SU-DHL-6 (cell line): Measurements from ENCODE around the gene HAO1.

Experiments used
- H2AFZ ChIP-seq: fragments of 200-600 bp; sonication (generic); 2 replicates; pipeline ENCODE4 v1.6.1; 2014; ENCODE audit warnings: low read depth, mild to moderate bottlenecking, moderate library complexity, mixed read lengths, antibody characterized with exemption, low read length; ENCODE audit not compliant: severe bottlenecking
- H3F3A ChIP-seq: fragments of 200-600 bp; shearing (Covaris generic); 2 replicates; pipeline ENCODE4 v1.6.0; 2016; ENCODE audit warnings: antibody characterized with exemption, mild to moderate bottlenecking; ENCODE audit not compliant: insufficient read depth
- H3K27ac ChIP-seq: fragments of 200-600 bp; sonication (generic); 2 replicates; pipeline ENCODE4 v1.5.1; 2016; ENCODE audit warnings: low read depth, mild to moderate bottlenecking, low read length, moderate library complexity, mixed read lengths
- H3K27me3 ChIP-seq: fragments of 200-600 bp; sonication (generic), shearing (Covaris generic); 2 replicates; pipeline ENCODE4 v1.6.0; 2014; ENCODE audit warnings: mild to moderate bottlenecking, low read length
- H3K36me3 ChIP-seq: fragments of 200-600 bp; sonication (generic); 2 replicates; pipeline ENCODE4 v1.6.1; 2014; ENCODE audit warnings: mild to moderate bottlenecking, low read length, mixed read lengths
- H3K4me2 ChIP-seq: fragments of 300-600, 200-600 bp; shearing (Covaris generic), sonication (generic); 2 replicates; pipeline ENCODE4 v1.6.0; 2014; ENCODE audit warnings: low read length, low read depth, mild to moderate bottlenecking; ENCODE audit not compliant: poor library complexity, severe bottlenecking
- H3K4me3 ChIP-seq: fragments of 200-600 bp; sonication (generic); 2 replicates; pipeline ENCODE4 v1.5.1; 2014; ENCODE audit warnings: antibody characterized with exemption, low read length, mild to moderate bottlenecking, mixed read lengths; ENCODE audit not compliant: insufficient read depth, poor library complexity, severe bottlenecking
- H3K79me2 ChIP-seq: fragments of 200-600 bp; sonication (generic); 2 replicates; pipeline ENCODE4 v1.6.1; 2014; ENCODE audit warnings: mild to moderate bottlenecking, low read length, moderate library complexity; ENCODE audit not compliant: insufficient read depth
- H3K9ac ChIP-seq: fragments of 200-600 bp; sonication (generic); 2 replicates; pipeline ENCODE4 v1.7.0; 2014; ENCODE audit warnings: mild to moderate bottlenecking, low read length
- H3K9me2 ChIP-seq: fragments of 200-600 bp; sonication (generic); replicated peaks from 2 replicates; pipeline ENCODE4 v1.6.1; 2014; ENCODE audit warnings: low read length; ENCODE audit not compliant: insufficient read depth
- H3K9me3 ChIP-seq: fragments of 200-600 bp; sonication (generic); 2 replicates; pipeline ENCODE4 v1.6.1; 2014; ENCODE audit warnings: low read length, mixed read lengths; ENCODE audit not compliant: insufficient read depth
- H4K20me1 ChIP-seq: fragments of 200-600 bp; sonication (generic); 2 replicates; pipeline ENCODE4 v1.6.1; 2014; ENCODE audit warnings: low read depth, mild to moderate bottlenecking, antibody characterized with exemption, low read length, moderate library complexity, mixed read lengths
- EZH2phosphoT487 ChIP-seq: fragments of 200-600 bp; sonication (generic), shearing (Covaris generic); conservative IDR thresholded peaks from 2 replicates; pipeline ENCODE4 v1.6.1; 2018; ENCODE audit warnings: mild to moderate bottlenecking, antibody characterized with exemption, low read length, moderate library complexity, mixed read lengths
- TF ChIP-seq, protein P1 (sequence below): fragments of 200-600 bp; sonication (generic); IDR thresholded peaks from one replicate; pipeline ENCODE4 v1.5.1; 2017; ENCODE audit warnings: antibody characterized with exemption, mild to moderate bottlenecking, low read length, moderate library complexity; ENCODE audit not compliant: insufficient read depth, poor library complexity, severe bottlenecking

Gene HAO1

GRCh38 chr20:7916648-7917047 is 23.6 kb downstream of the HAO1 start:
- Histone ChIP-seq H3F3A (no peaks in the 10 kb centered on the region), H3K36me3 (no peaks in the 10 kb centered on the region), H3K79me2 (no peaks in the 10 kb centered on the region), H2AFZ (no peak overlapping the region), H3K27me3 (no peaks in the 10 kb centered on the region), H4K20me1 (no peaks in the 10 kb centered on the region), H3K9me2 (no peaks in the 10 kb centered on the region), H3K27ac (no peak overlapping the region), H3K4me3 (no peak overlapping the region), H3K9ac (no peak overlapping the region), H3K9me3 (no peaks in the 10 kb centered on the region), H3K4me2 (no peak overlapping the region)
- no peak for TF ChIP-seq EZH2phosphoT487
- TF ChIP-seq, protein P1, sequence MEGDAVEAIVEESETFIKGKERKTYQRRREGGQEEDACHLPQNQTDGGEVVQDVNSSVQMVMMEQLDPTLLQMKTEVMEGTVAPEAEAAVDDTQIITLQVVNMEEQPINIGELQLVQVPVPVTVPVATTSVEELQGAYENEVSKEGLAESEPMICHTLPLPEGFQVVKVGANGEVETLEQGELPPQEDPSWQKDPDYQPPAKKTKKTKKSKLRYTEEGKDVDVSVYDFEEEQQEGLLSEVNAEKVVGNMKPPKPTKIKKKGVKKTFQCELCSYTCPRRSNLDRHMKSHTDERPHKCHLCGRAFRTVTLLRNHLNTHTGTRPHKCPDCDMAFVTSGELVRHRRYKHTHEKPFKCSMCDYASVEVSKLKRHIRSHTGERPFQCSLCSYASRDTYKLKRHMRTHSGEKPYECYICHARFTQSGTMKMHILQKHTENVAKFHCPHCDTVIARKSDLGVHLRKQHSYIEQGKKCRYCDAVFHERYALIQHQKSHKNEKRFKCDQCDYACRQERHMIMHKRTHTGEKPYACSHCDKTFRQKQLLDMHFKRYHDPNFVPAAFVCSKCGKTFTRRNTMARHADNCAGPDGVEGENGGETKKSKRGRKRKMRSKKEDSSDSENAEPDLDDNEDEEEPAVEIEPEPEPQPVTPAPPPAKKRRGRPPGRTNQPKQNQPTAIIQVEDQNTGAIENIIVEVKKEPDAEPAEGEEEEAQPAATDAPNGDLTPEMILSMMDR = no peak

GRCh38 chr20:7912551-7912950 is 27.7 kb downstream of the HAO1 start:
- Histone ChIP-seq H3K4me3 (no peak overlapping the region), H2AFZ (no peak overlapping the region), H3K27ac (no peak overlapping the region), H3K9me3 (no peaks in the 10 kb centered on the region), H4K20me1 (no peaks in the 10 kb centered on the region), H3K4me2 (no peak overlapping the region), H3F3A (no peaks in the 10 kb centered on the region), H3K79me2 (no peaks in the 10 kb centered on the region), H3K27me3 (no peaks in the 10 kb centered on the region), H3K9me2 (no peaks in the 10 kb centered on the region), H3K9ac (no peak overlapping the region), H3K36me3 (no peaks in the 10 kb centered on the region)
- TF ChIP-seq, protein P1 = no peak
- TF ChIP-seq EZH2phosphoT487 = no peak

- Histone ChIP-seq H3K27me3 (no peaks in the 10 kb centered on the region), H3K79me2 (no peaks in the 10 kb centered on the region), H3K4me2 (no peak overlapping the region), H3K9me2 (no peaks in the 10 kb centered on the region), H2AFZ (no peak overlapping the region), H3K4me3 (no peak overlapping the region), H3F3A (no peaks in the 10 kb centered on the region), H3K9ac (no peak overlapping the region), H3K27ac (no peak overlapping the region), H3K9me3 (no peaks in the 10 kb centered on the region), H3K36me3 (no peaks in the 10 kb centered on the region), H4K20me1 (no peaks in the 10 kb centered on the region)
- no peak for TF ChIP-seq EZH2phosphoT487
- TF ChIP-seq, protein P1 = no peak
Measured at GRCh38 chr20:7911586-7912330, 28.5 kb downstream of the HAO1 start.
